IPS DF 6.9 (cell line): ENCODE data around the gene RRP7A.
"Not testable (repeated sequence)": the region's sequence is repeated elsewhere in the genome, so short reads cannot be mapped to it uniquely, and the experiment has no call there.

Experiments used
- DNase-seq: peaks from one replicate; pipeline ENCODE4 v3.0.0-alpha.2; 2013; ENCODE audit warnings: low read depth, low spot score
- H3K27ac ChIP-seq: one replicate; pipeline ENCODE4 v1.5.1; 2013; ENCODE audit warnings: low read length, control low read depth
- H3K27me3 ChIP-seq: 2 replicates; pipeline ENCODE4 v1.6.1; 2013; ENCODE audit warnings: mild to moderate bottlenecking, low read length; ENCODE audit not compliant: control insufficient read depth, insufficient read depth
- H3K36me3 ChIP-seq: 2 replicates; pipeline ENCODE4 v1.6.1; 2013; ENCODE audit warnings: low read length; ENCODE audit not compliant: control insufficient read depth, insufficient read depth
- H3K4me1 ChIP-seq: 2 replicates; pipeline ENCODE4 v1.6.1; 2013; ENCODE audit warnings: low read length; ENCODE audit not compliant: control insufficient read depth, insufficient read depth
- H3K4me3 ChIP-seq: 2 replicates; pipeline ENCODE4 v1.5.1; 2013; ENCODE audit warnings: mild to moderate bottlenecking, low read length
- H3K9me3 ChIP-seq: 2 replicates; pipeline ENCODE4 v1.6.1; 2013; ENCODE audit warnings: low read length, inconsistent platforms; ENCODE audit not compliant: control insufficient read depth, insufficient read depth
- WGBS: extraction: QIAGEN DNeasy Blood & Tissue Kit; methylation state at CpG from one replicate; pipeline ENCODE4 v1.1.7; 2013; ENCODE audit warnings: mixed read lengths, missing lambda C conversion rate; ENCODE audit not compliant: insufficient read length, insufficient coverage; 5-methylcytosine and 5-hydroxymethylcytosine counted together

Gene RRP7A

GRCh38 chr22:42553475-42554361 is 34.1 kb upstream of the RRP7A start, which contains the start of gene SERHL2:
SERHL2 (plus strand) TSS chr22:42553956; CDS start chr22:42554021, 65 bp downstream.
- DNase-seq = peak; percentile 47
- Histone ChIP-seq H3K4me3 (peak within 1 kb of the TSS; percentile 70; the same call in 1 of the 2 replicates), H3K4me1 (peaks cover 2% of the 10 kb centered on the region; the same call in 1 of the 2 replicates), H3K27ac (no peak within 1 kb of the TSS), H3K36me3 (no peaks in the 10 kb centered on the region), H3K27me3 (peaks cover 1% of the 10 kb centered on the region; the same call in 1 of the 2 replicates), H3K9me3 (no peaks in the 10 kb centered on the region)
- WGBS = no CpG with 5 or more reads among the region's 75 CpGs

DNA sequence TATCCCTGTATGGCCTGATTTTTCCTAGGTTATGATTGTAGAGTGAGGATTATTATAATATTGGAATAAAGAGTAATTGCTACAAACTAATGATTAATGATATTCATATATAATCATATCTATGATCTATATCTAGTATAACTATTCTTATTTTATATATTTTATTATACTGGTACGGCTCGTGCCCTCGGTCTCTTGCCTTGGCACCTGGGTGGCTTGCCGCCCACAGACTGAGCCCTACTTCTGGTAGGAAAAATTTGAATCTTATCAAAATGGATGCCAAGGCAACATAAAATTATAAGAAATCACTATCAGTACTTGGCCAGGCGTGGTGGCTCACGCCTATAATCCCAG is 32.7 kb upstream of the RRP7A start:
- DNase-seq, H3K4me1 ChIP-seq, H3K27me3 ChIP-seq, H3K36me3 ChIP-seq, H3K4me3 ChIP-seq, H3K27ac ChIP-seq, H3K9me3 ChIP-seq: not testable (repeated sequence)
- WGBS = no CpG with 5 or more reads among the region's 6 CpGs

- no peak overlapping the region for H3K27ac ChIP-seq
- no CpG with 5 or more reads among the region's 11 CpGs for WGBS
- peaks cover 1% of the 10 kb centered on the region; the same call in 1 of the 2 replicates for H3K27me3 ChIP-seq
- H3K9me3 ChIP-seq = no peaks in the 10 kb centered on the region
- no peak overlapping the region for H3K4me3 ChIP-seq
- peaks cover 2% of the 10 kb centered on the region; the same call in 1 of the 2 replicates for H3K4me1 ChIP-seq
- no peak for DNase-seq
- H3K36me3 ChIP-seq = no peaks in the 10 kb centered on the region
These were observed 29.9 kb upstream of the RRP7A start for GRCh38 chr22:42549331-42550060.

DNA sequence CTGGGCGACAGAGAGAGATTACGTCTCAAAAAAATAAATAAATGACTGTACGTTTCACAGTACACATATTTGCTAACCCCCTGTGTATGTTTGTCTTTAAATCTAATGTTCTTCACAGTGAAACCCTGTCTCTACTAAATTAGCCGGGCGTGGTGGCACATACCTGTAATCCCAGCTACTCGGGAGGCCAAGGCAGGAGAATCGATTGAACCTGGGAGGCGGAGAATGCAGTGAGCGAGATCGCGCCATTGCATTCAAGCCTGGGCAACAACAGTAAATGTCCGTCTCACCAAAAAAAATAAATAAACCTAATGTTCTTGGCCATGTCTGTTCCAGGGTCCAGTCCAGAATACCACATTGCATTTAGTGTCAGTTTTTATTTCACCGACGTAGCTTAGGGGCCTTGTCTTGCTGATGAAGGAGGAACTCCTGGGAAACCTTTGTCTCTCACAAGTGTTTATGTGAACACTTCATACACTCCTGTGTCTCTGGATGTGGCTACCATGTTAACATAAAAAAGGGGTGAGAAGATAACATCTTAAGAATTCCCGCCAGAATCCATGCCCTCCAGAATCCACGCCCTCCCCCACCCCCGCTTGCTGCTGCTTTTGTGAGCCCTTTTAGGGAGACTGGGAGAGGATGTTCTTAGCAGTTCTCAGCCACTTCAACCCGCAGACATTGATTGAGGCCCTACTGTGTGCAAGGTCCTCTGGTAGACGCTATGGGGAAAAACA is 29.2 kb upstream of the RRP7A start:
- DNase-seq = no peak
- H3K9me3 ChIP-seq = no peaks in the 10 kb centered on the region
- no peaks in the 10 kb centered on the region for H3K36me3 ChIP-seq
- WGBS = no CpG with 5 or more reads among the region's 19 CpGs
- peaks cover 2% of the 10 kb centered on the region; the same call in 1 of the 2 replicates for H3K4me1 ChIP-seq
- no peak overlapping the region for H3K4me3 ChIP-seq
- H3K27ac ChIP-seq = no peak overlapping the region
- no peaks in the 10 kb centered on the region for H3K27me3 ChIP-seq

- H3K9me3 ChIP-seq, H3K36me3 ChIP-seq, H3K27ac ChIP-seq, DNase-seq, H3K27me3 ChIP-seq, H3K4me1 ChIP-seq, H3K4me3 ChIP-seq: not testable (repeated sequence)
- WGBS = no CpG with 5 or more reads among the region's 6 CpGs
These were observed 28.5 kb upstream of the RRP7A start for GRCh38 chr22:42548126-42548525.

DNA sequence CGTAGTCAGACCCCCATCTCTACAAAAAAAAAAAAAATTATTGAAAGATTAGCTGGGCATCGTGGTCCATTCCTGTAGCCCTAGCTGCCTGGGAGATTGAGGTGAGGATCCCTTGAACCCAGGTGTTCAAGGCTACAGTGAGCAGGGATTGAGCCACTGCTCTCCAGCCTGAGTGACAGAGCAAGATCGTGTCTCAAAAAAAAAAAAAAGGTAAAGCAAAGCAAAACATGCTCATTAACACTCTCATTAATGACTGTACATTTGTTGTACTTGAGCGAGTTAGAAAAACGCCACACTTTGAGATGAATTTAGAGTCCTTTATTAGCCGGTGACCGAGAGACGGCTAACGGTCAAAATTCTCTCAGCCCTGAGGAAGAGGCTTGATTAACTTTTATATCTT is 28.0 kb upstream of the RRP7A start:
- no peaks in the 10 kb centered on the region for H3K9me3 ChIP-seq
- DNase-seq = no peak
- no peaks in the 10 kb centered on the region; the same call in 1 of the 2 replicates for H3K4me1 ChIP-seq
- no peaks in the 10 kb centered on the region for H3K27me3 ChIP-seq
- no peak overlapping the region for H3K27ac ChIP-seq
- H3K36me3 ChIP-seq = no peaks in the 10 kb centered on the region
- no peak overlapping the region for H3K4me3 ChIP-seq
- WGBS = no CpG with 5 or more reads among the region's 9 CpGs

DNA sequence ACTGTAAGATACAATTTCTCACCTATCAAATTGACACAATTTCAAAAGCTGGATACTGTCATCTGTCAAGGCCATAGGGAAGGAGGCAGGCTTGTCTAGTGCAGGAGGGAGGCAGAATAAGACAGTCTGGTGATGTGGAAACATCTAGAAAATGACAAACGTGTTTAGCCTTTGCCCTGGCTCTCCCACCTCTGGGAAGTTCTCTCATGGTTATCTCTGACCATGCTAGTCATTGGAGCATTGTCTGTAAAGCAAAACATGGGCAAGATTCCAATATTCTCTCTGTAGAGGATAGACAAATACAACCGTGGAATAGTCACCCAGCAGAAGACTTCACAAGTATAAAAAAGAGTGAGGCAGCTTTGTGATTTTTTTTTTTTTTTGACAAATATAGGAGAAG is 25.1 kb upstream of the RRP7A start:
- DNase-seq = no peak
- no peak overlapping the region for H3K4me3 ChIP-seq
- no peaks in the 10 kb centered on the region for H3K36me3 ChIP-seq
- no peaks in the 10 kb centered on the region for H3K27me3 ChIP-seq
- no peak overlapping the region for H3K27ac ChIP-seq
- no peaks in the 10 kb centered on the region for H3K9me3 ChIP-seq
- WGBS = no CpG with 5 or more reads among the region's 2 CpGs
- H3K4me1 ChIP-seq = no peaks in the 10 kb centered on the region; the same call in 1 of the 2 replicates

GRCh38 chr22:42539236-42539771 is 19.7 kb upstream of the RRP7A start:
- not testable (repeated sequence) for H3K4me3 ChIP-seq
- no CpG with 5 or more reads among the region's 11 CpGs for WGBS

DNA sequence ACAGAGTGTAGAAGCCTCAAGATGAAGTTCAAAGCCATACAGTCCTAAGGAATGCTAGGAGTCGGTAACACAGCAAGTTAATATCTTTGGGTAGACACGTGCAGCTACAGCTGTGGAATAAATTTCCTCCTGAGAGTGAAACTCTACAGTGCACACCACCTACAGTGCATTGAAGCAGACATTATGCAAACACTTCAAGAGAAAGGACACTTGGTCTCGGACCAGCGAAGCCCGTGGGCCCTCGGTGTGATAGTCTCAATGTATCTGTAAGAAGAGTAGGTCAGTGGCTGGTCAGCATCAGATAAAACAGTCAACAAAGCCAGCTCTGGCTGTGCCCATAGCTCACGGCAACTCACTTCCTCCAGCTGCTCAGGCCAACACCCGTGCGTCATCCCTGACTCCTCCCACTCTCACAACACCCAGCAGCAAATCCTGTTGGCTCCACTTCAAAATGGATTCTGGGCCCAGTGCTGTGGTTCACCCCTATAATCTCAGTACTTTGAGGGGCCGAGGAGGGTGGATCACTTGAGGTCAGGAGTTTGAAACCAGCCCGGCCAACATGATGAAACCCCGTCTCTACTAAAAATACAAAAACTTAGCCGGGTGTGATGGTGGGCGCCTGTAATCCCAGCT is 17.7 kb upstream of the RRP7A start:
- H3K27me3 ChIP-seq, H3K27ac ChIP-seq, H3K9me3 ChIP-seq, H3K4me1 ChIP-seq, H3K4me3 ChIP-seq, DNase-seq, H3K36me3 ChIP-seq: not testable (repeated sequence)
- WGBS = no CpG with 5 or more reads among the region's 14 CpGs

More at GRCh38 chr22:42539236-42539771, 19.7 kb upstream of the RRP7A start:
- not testable (repeated sequence) for H3K36me3 ChIP-seq, DNase-seq, H3K27me3 ChIP-seq, H3K9me3 ChIP-seq, H3K4me1 ChIP-seq, H3K27ac ChIP-seq
